Measurements from ENCODE around the gene HES7. TPM values are rescaled to one million over a fixed set of nuclear protein-coding genes. Genes with fewer than 3 reads are reported as not detected.
A peak's percentile ranks its signal among the peaks of the same experiment; 100 is the strongest.

The HES7 gene
- total and polyA plus RNA-seq, 9 donors = 0.11 to 0.97 (median 0.74) TPM; not detected in 2

GRCh38 chr17:8138672-8139371, 14.9 kb upstream of the HES7 start:
- Histone ChIP-seq H3K9me3 (no peaks in the 10 kb centered on the region), H3K36me3 (no peaks in the 10 kb centered on the region), H3K4me3 (peak overlapping the region; percentile 0), H3K27ac (peak overlapping the region; percentile 49 to 84), H3K4me1 (ENCODE audit: insufficient read depth) (no peaks in the 10 kb centered on the region), H3K27me3 (no peaks in the 10 kb centered on the region)
- intact Hi-C loops (cut with DNase I) = loop anchor here in 2 of 4 donors (2.0 to 5.0 kb wide), 3 partner anchors 22 to 153 kb away; no protein-coding TSS in a partner anchor
- 1% methylated on average over 46 of the region's 46 CpGs for WGBS, 3 donors
- peak; percentile 93 to 98 (median 96) for DNase-seq
- no peak for TF ChIP-seq EP300 (IDR thresholded peaks at IDR 0.05)
- peak; percentile 90 to 96 (median 95) for TF ChIP-seq CTCF (IDR thresholded peaks at IDR 0.05)
- TF ChIP-seq POLR2A (IDR thresholded peaks at IDR 0.05) = peak; percentile 38

GRCh38 chr17:8138374-8138671, 14.4 kb upstream of the HES7 start:
- intact Hi-C loops (cut with DNase I) = loop anchor here in 2 of 4 donors (2.0 to 5.0 kb wide), 3 partner anchors 22 to 154 kb away; no protein-coding TSS in a partner anchor
- no peaks in the 10 kb centered on the region for H3K4me1 ChIP-seq (ENCODE audit: insufficient read depth)
- H3K27me3 ChIP-seq = no peaks in the 10 kb centered on the region
- no peak for TF ChIP-seq EP300 (IDR thresholded peaks at IDR 0.05)
- no peak for TF ChIP-seq POLR2A (IDR thresholded peaks at IDR 0.05)
- TF ChIP-seq CTCF (IDR thresholded peaks at IDR 0.05) = no peak
- no peak for DNase-seq
- H3K9me3 ChIP-seq = no peaks in the 10 kb centered on the region
- peak overlapping the region; percentile 42 to 84 for H3K27ac ChIP-seq
- 1 to 2% (median 1%) methylated on average over 7 of the region's 7 CpGs for WGBS, 3 donors
- H3K36me3 ChIP-seq = no peaks in the 10 kb centered on the region
- peak overlapping the region; percentile 0 for H3K4me3 ChIP-seq

GRCh38 chr17:8137645-8138373, 13.9 kb upstream of the HES7 start:
- peak in 4 of 5 donors; percentile 25 to 53 (median 50) for DNase-seq
- H3K36me3 ChIP-seq = no peaks in the 10 kb centered on the region
- intact Hi-C loops (cut with DNase I) = loop anchor here in 2 of 4 donors (2.0 to 5.0 kb wide), 3 partner anchors 23 to 154 kb away; no protein-coding TSS in a partner anchor
- TF ChIP-seq EP300 (IDR thresholded peaks at IDR 0.05) (no peak), CTCF (IDR thresholded peaks at IDR 0.05) (no peak), POLR2A (IDR thresholded peaks at IDR 0.05) (no peak)
- no peaks in the 10 kb centered on the region for H3K4me1 ChIP-seq (ENCODE audit: insufficient read depth)
- WGBS, 3 donors = 23 to 32% (median 29%) methylated on average over 21 of the region's 21 CpGs
- H3K27ac ChIP-seq = peak overlapping the region; percentile 42 to 84
- H3K9me3 ChIP-seq = no peaks in the 10 kb centered on the region
- peak overlapping the region; percentile 0 for H3K4me3 ChIP-seq
- H3K27me3 ChIP-seq = no peaks in the 10 kb centered on the region

- no peak for TF ChIP-seq POLR2A (IDR thresholded peaks at IDR 0.05)
- TF ChIP-seq EP300 (IDR thresholded peaks at IDR 0.05) = no peak
- TF ChIP-seq CTCF (IDR thresholded peaks at IDR 0.05) = no peak
- no peak for DNase-seq
- H3K4me3 ChIP-seq = no peak overlapping the region
- no peaks in the 10 kb centered on the region for H3K36me3 ChIP-seq
- 82 to 88% (median 83%) methylated on average over 4 of the region's 4 CpGs for WGBS, 3 donors
- H3K4me1 ChIP-seq (ENCODE audit: insufficient read depth) = no peaks in the 10 kb centered on the region
- no peaks in the 10 kb centered on the region for H3K9me3 ChIP-seq
- intact Hi-C loops (cut with DNase I) = no loop called here
- H3K27ac ChIP-seq = no peak overlapping the region
- no peaks in the 10 kb centered on the region for H3K27me3 ChIP-seq
These were observed 10.0 kb upstream of the HES7 start for GRCh38 chr17:8133941-8134340.

All from ovary (tissue), 9 donors.